Measurements from ENCODE around the gene UNC50. TPM values are rescaled to one million over a fixed set of nuclear protein-coding genes. Genes with fewer than 3 reads are reported as not detected.

UNC50 gene
- total RNA-seq, 1 donor from 2014 or later = 32.0 TPM

- peaks cover 71% of the 10 kb centered on the region for H3K36me3 ChIP-seq
- H3K27ac ChIP-seq (replicated peaks) = no peak overlapping the region
- H3K9me3 ChIP-seq (replicated peaks) = no peaks in the 10 kb centered on the region
- TF ChIP-seq, protein P1, sequence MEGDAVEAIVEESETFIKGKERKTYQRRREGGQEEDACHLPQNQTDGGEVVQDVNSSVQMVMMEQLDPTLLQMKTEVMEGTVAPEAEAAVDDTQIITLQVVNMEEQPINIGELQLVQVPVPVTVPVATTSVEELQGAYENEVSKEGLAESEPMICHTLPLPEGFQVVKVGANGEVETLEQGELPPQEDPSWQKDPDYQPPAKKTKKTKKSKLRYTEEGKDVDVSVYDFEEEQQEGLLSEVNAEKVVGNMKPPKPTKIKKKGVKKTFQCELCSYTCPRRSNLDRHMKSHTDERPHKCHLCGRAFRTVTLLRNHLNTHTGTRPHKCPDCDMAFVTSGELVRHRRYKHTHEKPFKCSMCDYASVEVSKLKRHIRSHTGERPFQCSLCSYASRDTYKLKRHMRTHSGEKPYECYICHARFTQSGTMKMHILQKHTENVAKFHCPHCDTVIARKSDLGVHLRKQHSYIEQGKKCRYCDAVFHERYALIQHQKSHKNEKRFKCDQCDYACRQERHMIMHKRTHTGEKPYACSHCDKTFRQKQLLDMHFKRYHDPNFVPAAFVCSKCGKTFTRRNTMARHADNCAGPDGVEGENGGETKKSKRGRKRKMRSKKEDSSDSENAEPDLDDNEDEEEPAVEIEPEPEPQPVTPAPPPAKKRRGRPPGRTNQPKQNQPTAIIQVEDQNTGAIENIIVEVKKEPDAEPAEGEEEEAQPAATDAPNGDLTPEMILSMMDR (IDR thresholded peaks at IDR 0.05; ENCODE audit: borderline replicate concordance) = peak; percentile 71
- no peak overlapping the region for H3K4me3 ChIP-seq
- intact Hi-C loops (cut with micrococcal nuclease) = loop anchor here (5.0 kb wide), 1 partner anchor 189 kb away; no protein-coding TSS in a partner anchor
- no peaks in the 10 kb centered on the region for H3K27me3 ChIP-seq (ENCODE audit: low read depth)
- DNase-seq = no peak
- H3K4me1 ChIP-seq = peaks cover 35% of the 10 kb centered on the region
These were observed 6.8 kb upstream of the UNC50 start for GRCh38 chr2:98601532-98602132.

GRCh38 chr2:98604547-98604946, 3.8 kb upstream of the UNC50 start:
- no peaks in the 10 kb centered on the region for H3K27me3 ChIP-seq (ENCODE audit: low read depth)
- no peak overlapping the region for H3K27ac ChIP-seq (replicated peaks)
- H3K4me1 ChIP-seq = peaks cover 59% of the 10 kb centered on the region
- peaks cover 44% of the 10 kb centered on the region for H3K36me3 ChIP-seq
- H3K9me3 ChIP-seq (replicated peaks) = no peaks in the 10 kb centered on the region
- H3K4me3 ChIP-seq = no peak overlapping the region
- intact Hi-C loops (cut with micrococcal nuclease) = loop anchor here (5.0 kb wide), 1 partner anchor 192 kb away; no protein-coding TSS in a partner anchor
- TF ChIP-seq, protein P1 (IDR thresholded peaks at IDR 0.05; ENCODE audit: borderline replicate concordance) = no peak
- DNase-seq = no peak

GRCh38 chr2:98605076-98605475, 3.3 kb upstream of the UNC50 start:
- H3K27ac ChIP-seq (replicated peaks) = no peak overlapping the region
- peaks cover 39% of the 10 kb centered on the region for H3K36me3 ChIP-seq
- intact Hi-C loops (cut with micrococcal nuclease) = no loop called here
- DNase-seq = no peak
- H3K4me3 ChIP-seq = no peak overlapping the region
- TF ChIP-seq, protein P1 (IDR thresholded peaks at IDR 0.05; ENCODE audit: borderline replicate concordance) = no peak
- no peaks in the 10 kb centered on the region for H3K9me3 ChIP-seq (replicated peaks)
- H3K4me1 ChIP-seq = peaks cover 59% of the 10 kb centered on the region
- no peaks in the 10 kb centered on the region for H3K27me3 ChIP-seq (ENCODE audit: low read depth)

DNA sequence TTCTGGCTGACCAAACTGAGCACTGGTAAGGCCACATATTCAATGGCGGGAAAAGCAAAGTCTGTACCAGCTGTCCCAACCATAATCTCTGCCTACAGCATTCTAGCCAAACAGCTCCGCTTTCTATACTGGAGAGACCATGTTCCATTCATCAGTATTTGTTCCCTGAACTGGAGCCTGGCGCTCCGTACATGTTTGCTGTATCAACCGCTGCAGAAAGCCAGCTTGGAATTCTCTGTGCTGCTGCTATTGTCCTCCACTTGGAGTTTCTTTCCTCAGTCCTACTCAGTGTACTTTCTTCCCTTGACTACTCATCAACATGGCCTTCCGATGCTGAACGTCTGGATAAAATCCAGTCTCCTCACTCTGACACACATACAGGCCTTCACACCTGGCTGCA, 2.0 kb upstream of the UNC50 start:
- Histone ChIP-seq H3K9me3 (replicated peaks) (no peaks in the 10 kb centered on the region), H3K36me3 (peaks cover 40% of the 10 kb centered on the region), H3K4me1 (peaks cover 73% of the 10 kb centered on the region), H3K4me3 (peak overlapping the region; percentile 99), H3K27ac (replicated peaks) (no peak overlapping the region), H3K27me3 (ENCODE audit: low read depth) (no peaks in the 10 kb centered on the region)
- no peak for DNase-seq
- intact Hi-C loops (cut with micrococcal nuclease) = no loop called here
- TF ChIP-seq, protein P1 (IDR thresholded peaks at IDR 0.05; ENCODE audit: borderline replicate concordance) = no peak

GRCh38 chr2:98607104-98607503, 1.3 kb upstream of the UNC50 start:
- intact Hi-C loops (cut with micrococcal nuclease) = no loop called here
- no peak for DNase-seq
- TF ChIP-seq, protein P1 (IDR thresholded peaks at IDR 0.05; ENCODE audit: borderline replicate concordance) = no peak

More at GRCh38 chr2:98607104-98607503, 1.3 kb upstream of the UNC50 start:
- Histone ChIP-seq H3K4me1 (peaks cover 76% of the 10 kb centered on the region), H3K4me3 (peak overlapping the region; percentile 99), H3K27me3 (ENCODE audit: low read depth) (no peaks in the 10 kb centered on the region), H3K36me3 (peaks cover 40% of the 10 kb centered on the region), H3K27ac (replicated peaks) (peak overlapping the region; percentile 98), H3K9me3 (replicated peaks) (no peaks in the 10 kb centered on the region)

Data from left ventricle myocardium inferior (tissue), 1 donor.